IgD-negative memory B cell (primary cell): ENCODE data around the gene FOXE1. TPM values are rescaled to one million over a fixed set of nuclear protein-coding genes. Genes with fewer than 3 reads are reported as not detected.

ENCODE experiments used
- H3K27ac Mint-ChIP-seq, 3 donors: one replicate each; pipeline ENCODE4 v1.8.0; 2020 to 2022; ENCODE audit warnings: mild to moderate bottlenecking in 3 of 3, mixed read lengths in 3 of 3, moderate library complexity in 1 of 3
- H3K27me3 Mint-ChIP-seq: one replicate; pipeline ENCODE4 v1.8.0; 2021; ENCODE audit warnings: mixed read lengths
- H3K36me3 Mint-ChIP-seq: one replicate; pipeline ENCODE4 v1.8.0; 2020; ENCODE audit warnings: mild to moderate bottlenecking, mixed read lengths
- H3K4me1 Mint-ChIP-seq, 3 donors: one replicate each; pipeline ENCODE4 v1.8.0; 2020 to 2022; ENCODE audit warnings: mixed read lengths in 3 of 3, mild to moderate bottlenecking in 1 of 3
- H3K4me3 Mint-ChIP-seq, 4 donors: one replicate each; pipeline ENCODE4 v1.8.0; 2020 to 2022; ENCODE audit warnings: mild to moderate bottlenecking in 4 of 4, mixed read lengths in 4 of 4, moderate library complexity in 3 of 4
- H3K9me3 Mint-ChIP-seq, 3 donors: one replicate each; pipeline ENCODE4 v1.8.0; 2020 to 2021; ENCODE audit warnings: mixed read lengths in 3 of 3, mild to moderate bottlenecking in 1 of 3
- polyA plus RNA-seq: library from polyadenylated mRNA; unstranded; fragments of 300-500 nt; fragmentation: Illumina TruSeq; gene quantifications from one replicate; pipeline ENCODE4 v1.2.3, GENCODE V29; 2021

FOXE1 gene
- polyA plus RNA-seq, 1 donor from 2014 or later = not detected

GRCh38 chr9:97853844-97854695 lies 1.0 kb downstream of the FOXE1 start:
- peaks cover 73% of the 10 kb centered on the region for H3K27me3 Mint-ChIP-seq
- peak overlapping the region; percentile 80 to 94 (median 87) for H3K4me3 Mint-ChIP-seq
- no peaks in the 10 kb centered on the region for H3K36me3 Mint-ChIP-seq
- H3K4me1 Mint-ChIP-seq = peaks cover 6 to 20% (median 11%) of the 10 kb centered on the region in 3 donors
- H3K27ac Mint-ChIP-seq = peak overlapping the region; percentile 73 to 82 (median 80)
- peaks cover 0 to 2% (median 0%) of the 10 kb centered on the region in 3 donors for H3K9me3 Mint-ChIP-seq

- Mint-ChIP-seq H3K4me3 (peak overlapping the region; percentile 28 to 63 (median 54)), H3K4me1 (peaks cover 4 to 12% (median 11%) of the 10 kb centered on the region in 3 donors), H3K9me3 (peaks cover 0 to 2% (median 0%) of the 10 kb centered on the region in 3 donors), H3K27ac (peak overlapping the region in 1 of 3 donors; percentile 80), H3K36me3 (no peaks in the 10 kb centered on the region), H3K27me3 (peaks cover 69% of the 10 kb centered on the region)
Observed at GRCh38 chr9:97854696-97855485, 1.9 kb downstream of the FOXE1 start.

- Mint-ChIP-seq H3K27ac (peak overlapping the region in 1 of 3 donors; percentile 80), H3K4me1 (peaks cover 4 to 11% (median 7%) of the 10 kb centered on the region in 3 donors), H3K9me3 (peaks cover 0 to 2% (median 0%) of the 10 kb centered on the region in 3 donors), H3K36me3 (no peaks in the 10 kb centered on the region), H3K27me3 (peaks cover 69% of the 10 kb centered on the region), H3K4me3 (peak overlapping the region in 3 of 4 donors; percentile 28 to 63 (median 63))
Observed at GRCh38 chr9:97855486-97855875, 2.5 kb downstream of the FOXE1 start.

- Mint-ChIP-seq H3K27me3 (peaks cover 70% of the 10 kb centered on the region), H3K36me3 (no peaks in the 10 kb centered on the region), H3K9me3 (peaks cover 0 to 2% (median 0%) of the 10 kb centered on the region in 3 donors), H3K4me1 (peaks cover 4 to 11% (median 4%) of the 10 kb centered on the region in 3 donors), H3K27ac (peak overlapping the region in 2 of 3 donors; percentile 76 to 80), H3K4me3 (peak overlapping the region in 2 of 4 donors; percentile 58 to 63)
Observed at GRCh38 chr9:97855899-97856298, 2.9 kb downstream of the FOXE1 start.

- Mint-ChIP-seq H3K4me3 (no peak overlapping the region), H3K27ac (peak overlapping the region in 1 of 3 donors; percentile 67), H3K27me3 (peaks cover 73% of the 10 kb centered on the region), H3K4me1 (peaks cover 4 to 9% (median 4%) of the 10 kb centered on the region in 3 donors), H3K36me3 (no peaks in the 10 kb centered on the region), H3K9me3 (peaks cover 0 to 5% (median 0%) of the 10 kb centered on the region in 3 donors)
Observed at GRCh38 chr9:97856857-97857605, 4.0 kb downstream of the FOXE1 start.

- Mint-ChIP-seq H3K27me3 (peaks cover 74% of the 10 kb centered on the region), H3K4me3 (peak overlapping the region in 3 of 4 donors; percentile 32 to 47 (median 44)), H3K27ac (peak overlapping the region in 2 of 3 donors; percentile 62 to 67), H3K36me3 (no peaks in the 10 kb centered on the region), H3K4me1 (peaks cover 2 to 9% (median 4%) of the 10 kb centered on the region in 3 donors), H3K9me3 (peaks cover 0 to 6% (median 0%) of the 10 kb centered on the region in 3 donors)
Observed at GRCh38 chr9:97857606-97858392, 4.8 kb downstream of the FOXE1 start.

GRCh38 chr9:97858393-97858713 lies 5.3 kb downstream of the FOXE1 start:
- H3K27ac Mint-ChIP-seq = peak overlapping the region in 1 of 3 donors; percentile 62
- H3K36me3 Mint-ChIP-seq = no peaks in the 10 kb centered on the region
- H3K4me1 Mint-ChIP-seq = peaks cover 2 to 7% (median 4%) of the 10 kb centered on the region in 3 donors
- H3K27me3 Mint-ChIP-seq = peaks cover 73% of the 10 kb centered on the region
- H3K9me3 Mint-ChIP-seq = peaks cover 0 to 6% (median 0%) of the 10 kb centered on the region in 3 donors
- peak overlapping the region in 2 of 4 donors; percentile 32 to 44 for H3K4me3 Mint-ChIP-seq

GRCh38 chr9:97858826-97859225 lies 5.8 kb downstream of the FOXE1 start:
- Mint-ChIP-seq H3K4me1 (peaks cover 2 to 7% (median 4%) of the 10 kb centered on the region in 3 donors), H3K4me3 (no peak overlapping the region), H3K9me3 (peaks cover 0 to 6% (median 0%) of the 10 kb centered on the region in 3 donors), H3K27me3 (peaks cover 73% of the 10 kb centered on the region), H3K36me3 (no peaks in the 10 kb centered on the region), H3K27ac (no peak overlapping the region)

- Mint-ChIP-seq H3K4me1 (peaks cover 0 to 6% (median 2%) of the 10 kb centered on the region in 3 donors), H3K27me3 (peaks cover 74% of the 10 kb centered on the region), H3K9me3 (peaks cover 0 to 6% (median under 1%) of the 10 kb centered on the region in 3 donors)
Observed at GRCh38 chr9:97859346-97859745, 6.3 kb downstream of the FOXE1 start.

GRCh38 chr9:97860451-97861147 lies 7.6 kb downstream of the FOXE1 start:
- Mint-ChIP-seq H3K36me3 (peaks cover 8% of the 10 kb centered on the region), H3K9me3 (peaks cover 0 to 17% (median 12%) of the 10 kb centered on the region in 3 donors), H3K27ac (no peak overlapping the region), H3K4me1 (peaks cover 0 to 14% (median 6%) of the 10 kb centered on the region in 3 donors), H3K4me3 (no peak overlapping the region), H3K27me3 (peaks cover 65% of the 10 kb centered on the region)

More at GRCh38 chr9:97859346-97859745, 6.3 kb downstream of the FOXE1 start:
- no peak overlapping the region for H3K4me3 Mint-ChIP-seq
- H3K27ac Mint-ChIP-seq = no peak overlapping the region
- H3K36me3 Mint-ChIP-seq = peaks cover 3% of the 10 kb centered on the region

GRCh38 chr9:97861148-97861475 lies 8.1 kb downstream of the FOXE1 start:
- H3K4me1 Mint-ChIP-seq = peaks cover 0 to 14% (median 6%) of the 10 kb centered on the region in 3 donors
- peaks cover 10% of the 10 kb centered on the region for H3K36me3 Mint-ChIP-seq
- H3K4me3 Mint-ChIP-seq = no peak overlapping the region
- no peak overlapping the region for H3K27ac Mint-ChIP-seq
- peaks cover 60% of the 10 kb centered on the region for H3K27me3 Mint-ChIP-seq
- H3K9me3 Mint-ChIP-seq = peaks cover 0 to 18% (median 12%) of the 10 kb centered on the region in 3 donors

GRCh38 chr9:97863314-97863713 lies 10.3 kb downstream of the FOXE1 start:
- peaks cover 44% of the 10 kb centered on the region for H3K27me3 Mint-ChIP-seq
- no peak overlapping the region for H3K27ac Mint-ChIP-seq
- H3K36me3 Mint-ChIP-seq = peaks cover 14% of the 10 kb centered on the region
- peaks cover 0 to 23% (median 17%) of the 10 kb centered on the region in 3 donors for H3K9me3 Mint-ChIP-seq
- H3K4me3 Mint-ChIP-seq = no peak overlapping the region
- peaks cover 7 to 15% (median 11%) of the 10 kb centered on the region in 3 donors for H3K4me1 Mint-ChIP-seq

- peaks cover 0 to 23% (median 17%) of the 10 kb centered on the region in 3 donors for H3K9me3 Mint-ChIP-seq
- H3K4me3 Mint-ChIP-seq = peak overlapping the region in 1 of 4 donors; percentile 13
- H3K27me3 Mint-ChIP-seq = peaks cover 35% of the 10 kb centered on the region
- H3K27ac Mint-ChIP-seq = no peak overlapping the region
- H3K4me1 Mint-ChIP-seq = peaks cover 7 to 15% (median 11%) of the 10 kb centered on the region in 3 donors
- peaks cover 19% of the 10 kb centered on the region for H3K36me3 Mint-ChIP-seq
Observed at GRCh38 chr9:97864396-97864795, 11.4 kb downstream of the FOXE1 start.
